ENCODE results near the gene SFRP2. TPM values are rescaled to one million over a fixed set of nuclear protein-coding genes. Genes with fewer than 3 reads are reported as not detected.
A peak's percentile ranks its signal among the peaks of the same experiment; 100 is the strongest.

Gene SFRP2
- total and polyA plus RNA-seq, 2 experiments from 2014 or later = 0.30 to 5.0 TPM

DNA sequence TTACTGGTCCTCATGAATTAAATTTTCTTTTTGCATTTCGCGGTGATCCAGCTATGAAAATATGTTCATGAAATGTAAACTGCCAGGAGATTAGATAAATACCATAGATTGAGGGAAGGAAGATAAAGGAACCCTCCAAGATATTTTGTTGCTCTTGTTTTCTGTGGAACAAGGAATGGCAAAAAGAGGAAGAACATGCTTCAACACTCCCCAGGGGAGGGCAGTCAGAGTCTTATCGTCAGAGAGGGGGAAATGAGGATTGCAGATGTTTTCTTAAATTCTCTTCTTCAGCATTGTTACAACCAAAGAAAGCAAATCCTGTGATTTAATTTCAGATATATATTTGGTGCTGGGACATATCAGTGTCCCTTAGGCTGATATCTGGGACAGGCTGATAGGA is 9.5 kb upstream of the SFRP2 start:
- no peak overlapping the region for H3K27ac ChIP-seq
- DNase-seq (ENCODE audit: low read depth in 1 of 2, low spot score in 1 of 2) = no peak
- peaks cover 5% of the 10 kb centered on the region for H3K4me1 ChIP-seq (ENCODE audit: low read depth)
- H3K27me3 ChIP-seq = no peaks in the 10 kb centered on the region
- no peak overlapping the region for H3K4me3 ChIP-seq
- H3K36me3 ChIP-seq = no peaks in the 10 kb centered on the region
- TF ChIP-seq CTCF (IDR thresholded peaks at IDR 0.05; ENCODE audit: low read depth, low read length) = no peak
- H3K9me3 ChIP-seq (ENCODE audit: low read depth) = no peaks in the 10 kb centered on the region

DNA sequence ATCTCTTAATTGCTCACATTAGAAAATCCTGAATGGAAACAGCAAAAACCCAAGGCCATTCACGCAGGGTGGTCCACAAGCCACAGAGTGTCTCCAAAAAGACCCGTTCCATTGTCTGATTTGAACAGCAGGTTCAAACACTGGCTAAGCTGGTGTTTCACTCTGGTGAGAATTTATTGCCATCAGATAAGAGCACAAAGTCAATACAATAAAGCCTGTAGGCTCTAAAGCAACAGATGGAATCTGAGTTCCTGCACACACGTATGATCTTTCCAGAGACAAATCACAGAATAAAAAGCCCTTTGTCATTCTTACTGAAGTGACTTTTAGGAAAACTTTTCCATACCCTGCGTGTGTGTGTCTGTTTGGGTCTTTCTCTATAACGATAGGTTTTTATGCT is 5.1 kb upstream of the SFRP2 start:
- H3K4me1 ChIP-seq (ENCODE audit: low read depth) = no peaks in the 10 kb centered on the region
- H3K27me3 ChIP-seq = peaks cover 36% of the 10 kb centered on the region
- no peak overlapping the region for H3K4me3 ChIP-seq
- no peaks in the 10 kb centered on the region for H3K36me3 ChIP-seq
- no peak for TF ChIP-seq CTCF (IDR thresholded peaks at IDR 0.05; ENCODE audit: low read depth, low read length)
- DNase-seq (ENCODE audit: low read depth in 1 of 2, low spot score in 1 of 2) = no peak
- no peak overlapping the region for H3K27ac ChIP-seq
- H3K9me3 ChIP-seq (ENCODE audit: low read depth) = no peaks in the 10 kb centered on the region

DNA sequence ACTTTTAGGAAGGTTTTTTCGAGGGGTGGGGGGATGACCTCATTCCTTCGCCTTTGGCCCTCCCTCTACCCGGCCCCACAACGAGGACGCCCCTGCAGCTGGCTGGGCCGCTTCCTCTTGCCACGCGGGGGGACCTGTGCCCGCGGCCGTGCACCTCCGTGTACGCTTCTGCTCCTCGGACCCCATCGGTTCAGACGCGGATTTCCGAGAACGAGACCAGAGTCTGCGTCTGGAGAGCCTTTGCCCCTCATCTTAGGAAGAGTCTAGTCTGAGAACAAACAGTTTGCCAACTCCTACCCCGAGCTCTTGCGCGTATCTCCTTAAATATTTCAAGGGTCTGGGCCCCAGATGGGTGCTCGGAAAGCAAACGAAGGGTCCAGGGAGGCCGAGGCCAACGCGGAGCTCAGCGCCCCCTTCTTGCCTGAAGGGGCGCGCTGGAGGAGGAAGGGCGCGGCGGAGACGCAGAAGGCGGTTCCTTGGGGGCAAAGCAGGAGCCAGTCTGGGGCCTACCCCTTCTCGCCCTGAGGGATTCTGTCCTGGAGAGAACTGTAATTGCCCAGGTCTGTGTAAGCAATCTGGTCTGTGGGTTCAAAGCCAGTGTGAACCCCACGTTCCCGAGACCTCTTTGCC is 3.9 kb upstream of the SFRP2 start:
- Histone ChIP-seq H3K4me3 (peak overlapping the region; percentile 24), H3K27ac (no peak overlapping the region), H3K9me3 (ENCODE audit: low read depth) (no peaks in the 10 kb centered on the region), H3K4me1 (ENCODE audit: low read depth) (no peaks in the 10 kb centered on the region), H3K27me3 (peaks cover 49% of the 10 kb centered on the region), H3K36me3 (no peaks in the 10 kb centered on the region)
- DNase-seq (ENCODE audit: low read depth in 1 of 2, low spot score in 1 of 2) = no peak
- no peak for TF ChIP-seq CTCF (IDR thresholded peaks at IDR 0.05; ENCODE audit: low read depth, low read length)

DNA sequence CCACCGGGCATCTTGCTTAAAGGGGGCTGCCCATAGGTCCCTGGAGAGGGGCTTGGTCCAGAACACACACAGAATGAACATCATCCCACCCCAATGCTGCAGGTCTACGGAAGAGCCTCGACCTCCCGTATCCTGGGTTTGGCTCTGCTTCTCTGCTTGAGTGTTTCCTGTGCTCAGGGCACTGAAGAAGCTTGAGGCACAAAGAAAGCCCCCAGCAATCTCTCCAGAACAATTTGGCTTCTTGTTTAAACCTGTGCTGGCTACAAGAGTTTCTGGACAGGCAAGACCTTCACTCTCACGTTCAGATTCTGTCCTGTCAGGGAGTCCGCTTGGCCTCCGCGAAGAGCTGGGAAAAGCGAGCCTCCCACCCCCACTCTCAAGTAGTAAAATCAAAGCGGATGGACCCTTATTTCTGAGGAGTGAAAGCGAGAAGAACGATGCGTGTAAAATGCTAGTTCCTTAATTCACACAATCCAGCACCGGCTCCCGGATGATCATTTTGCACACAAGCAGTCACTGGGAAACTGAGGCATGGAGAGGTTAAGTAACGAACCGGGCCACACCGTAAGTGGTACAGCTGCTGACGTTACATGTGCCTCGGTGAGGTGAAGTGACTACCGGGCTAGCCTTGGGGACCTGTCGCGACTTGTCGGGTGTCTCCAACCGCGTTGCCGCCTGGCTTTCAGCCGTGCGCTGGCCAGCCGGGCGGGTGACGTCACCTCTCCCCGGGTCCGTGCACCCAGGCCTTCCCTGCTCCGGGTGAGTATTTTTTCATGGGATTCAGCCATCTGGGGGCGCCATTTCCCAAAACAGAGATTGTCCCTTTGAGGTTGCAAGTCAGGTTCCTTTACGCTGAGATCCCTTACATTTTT is 3.1 kb upstream of the SFRP2 start:
- Histone ChIP-seq H3K4me3 (peak overlapping the region; percentile 24), H3K27me3 (peaks cover 56% of the 10 kb centered on the region)

More for the DNA sequence above, 3.1 kb upstream of the SFRP2 start:
- no peak overlapping the region for H3K27ac ChIP-seq
- H3K4me1 ChIP-seq (ENCODE audit: low read depth) = no peaks in the 10 kb centered on the region
- peak; percentile 37 for TF ChIP-seq CTCF (IDR thresholded peaks at IDR 0.05; ENCODE audit: low read depth, low read length)
- H3K36me3 ChIP-seq = no peaks in the 10 kb centered on the region
- H3K9me3 ChIP-seq (ENCODE audit: low read depth) = no peaks in the 10 kb centered on the region
- peak; percentile 25 to 80 for DNase-seq (ENCODE audit: low read depth in 1 of 2, low spot score in 1 of 2)
